OCI-LY3 (cell line): ENCODE results near the gene CEACAM5.

Experiments
- H2AFZ ChIP-seq: fragments of 200-600, 300-600 bp; shearing (Covaris generic); 2 replicates; pipeline ENCODE4 v1.6.0; 2014; ENCODE audit warnings: antibody characterized with exemption, low read depth, low read length
- H3K27ac ChIP-seq: fragments of 200-600, 300-600 bp; sonication (generic); 2 replicates; pipeline ENCODE4 v1.5.1; 2014; ENCODE audit warnings: mild to moderate bottlenecking, low read length, moderate library complexity, mixed read lengths
- H3K27me3 ChIP-seq: fragments of 200-600, 300-600 bp; sonication (generic); 2 replicates; pipeline ENCODE4 v1.6.1; 2014; ENCODE audit warnings: low read depth, low read length, mixed read lengths
- H3K36me3 ChIP-seq: fragments of 200-600, 300-600 bp; sonication (generic); replicated peaks from 2 replicates; pipeline ENCODE3; 2014; ENCODE audit warnings: low read depth, low read length, mixed read lengths
- H3K4me1 ChIP-seq: fragments of 300-600, 200-600 bp; sonication (generic); 2 replicates; pipeline ENCODE4 v1.6.1; 2014; ENCODE audit warnings: low read length, mixed read lengths
- H3K4me2 ChIP-seq: fragments of 200-600, 300-600 bp; sonication (generic); 2 replicates; pipeline ENCODE4 v1.6.1; 2014; ENCODE audit warnings: low read length, mixed read lengths
- H3K4me3 ChIP-seq: fragments of 300-600, 200-600 bp; sonication (generic); 2 replicates; pipeline ENCODE4 v1.5.1; 2014; ENCODE audit warnings: antibody characterized with exemption, mild to moderate bottlenecking, low read length, moderate library complexity
- H3K79me2 ChIP-seq: fragments of 300-600, 200-600 bp; shearing (Covaris generic); 2 replicates; pipeline ENCODE4 v1.6.1; 2014; ENCODE audit warnings: mild to moderate bottlenecking, low read length, mixed read lengths
- H3K9ac ChIP-seq: fragments of 300-600, 200-600 bp; shearing (Covaris generic); 2 replicates; pipeline ENCODE4 v1.6.0; 2014; ENCODE audit warnings: mild to moderate bottlenecking, low read length, moderate library complexity
- H3K9me3 ChIP-seq: fragments of 200-600, 300-600 bp; shearing (Covaris generic); 2 replicates; pipeline ENCODE4 v1.6.1; 2014; ENCODE audit warnings: low read length, mixed read lengths; ENCODE audit not compliant: insufficient read depth
- H4K20me1 ChIP-seq: fragments of 200-600, 300-600 bp; sonication (generic); 2 replicates; pipeline ENCODE4 v1.6.1; 2016; ENCODE audit warnings: low read length, mixed read lengths; ENCODE audit not compliant: insufficient read depth
- EZH2phosphoT487 ChIP-seq: fragments of 200-600 bp; shearing (Covaris generic); IDR thresholded peaks from 2 replicates; pipeline ENCODE4 v1.6.1; 2018; ENCODE audit warnings: antibody characterized with exemption, mixed run types, low read depth
- TF ChIP-seq, protein P1 (sequence below): fragments of 200-600, 300-600 bp; sonication (generic); IDR thresholded peaks from 2 replicates; pipeline ENCODE4 v1.5.1; 2014; ENCODE audit warnings: antibody characterized with exemption, low read length, low read depth

The CEACAM5 gene

GRCh38 chr19:41709951-41710645, 1.7 kb downstream of the CEACAM5 start:
- no peak overlapping the region for H3K4me3 ChIP-seq
- no peak overlapping the region for H3K27ac ChIP-seq
- no peaks in the 10 kb centered on the region for H3K36me3 ChIP-seq
- no peak overlapping the region for H2AFZ ChIP-seq
- H3K9me3 ChIP-seq, result no peaks in the 10 kb centered on the region
- H3K27me3 ChIP-seq, result peaks cover 52% of the 10 kb centered on the region
- no peak for TF ChIP-seq EZH2phosphoT487
- TF ChIP-seq, protein P1, sequence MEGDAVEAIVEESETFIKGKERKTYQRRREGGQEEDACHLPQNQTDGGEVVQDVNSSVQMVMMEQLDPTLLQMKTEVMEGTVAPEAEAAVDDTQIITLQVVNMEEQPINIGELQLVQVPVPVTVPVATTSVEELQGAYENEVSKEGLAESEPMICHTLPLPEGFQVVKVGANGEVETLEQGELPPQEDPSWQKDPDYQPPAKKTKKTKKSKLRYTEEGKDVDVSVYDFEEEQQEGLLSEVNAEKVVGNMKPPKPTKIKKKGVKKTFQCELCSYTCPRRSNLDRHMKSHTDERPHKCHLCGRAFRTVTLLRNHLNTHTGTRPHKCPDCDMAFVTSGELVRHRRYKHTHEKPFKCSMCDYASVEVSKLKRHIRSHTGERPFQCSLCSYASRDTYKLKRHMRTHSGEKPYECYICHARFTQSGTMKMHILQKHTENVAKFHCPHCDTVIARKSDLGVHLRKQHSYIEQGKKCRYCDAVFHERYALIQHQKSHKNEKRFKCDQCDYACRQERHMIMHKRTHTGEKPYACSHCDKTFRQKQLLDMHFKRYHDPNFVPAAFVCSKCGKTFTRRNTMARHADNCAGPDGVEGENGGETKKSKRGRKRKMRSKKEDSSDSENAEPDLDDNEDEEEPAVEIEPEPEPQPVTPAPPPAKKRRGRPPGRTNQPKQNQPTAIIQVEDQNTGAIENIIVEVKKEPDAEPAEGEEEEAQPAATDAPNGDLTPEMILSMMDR, result no peak
- H3K9ac ChIP-seq, result no peak overlapping the region
- H3K4me1 ChIP-seq, result no peaks in the 10 kb centered on the region
- no peaks in the 10 kb centered on the region for H3K79me2 ChIP-seq
- H3K4me2 ChIP-seq, result no peak overlapping the region
- H4K20me1 ChIP-seq, result no peaks in the 10 kb centered on the region

- H3K4me3 ChIP-seq, result no peak overlapping the region
- no peaks in the 10 kb centered on the region for H3K9me3 ChIP-seq
- H3K27ac ChIP-seq, result no peak overlapping the region
- H4K20me1 ChIP-seq, result no peaks in the 10 kb centered on the region
- H3K27me3 ChIP-seq, result peaks cover 53% of the 10 kb centered on the region
- H3K4me1 ChIP-seq, result no peaks in the 10 kb centered on the region
- no peaks in the 10 kb centered on the region for H3K79me2 ChIP-seq
- no peaks in the 10 kb centered on the region for H3K36me3 ChIP-seq
- H2AFZ ChIP-seq, result no peak overlapping the region
- TF ChIP-seq EZH2phosphoT487, result no peak
- TF ChIP-seq, protein P1, result no peak
- H3K9ac ChIP-seq, result no peak overlapping the region
- H3K4me2 ChIP-seq, result no peak overlapping the region
Measured at GRCh38 chr19:41711376-41712261, 3.2 kb downstream of the CEACAM5 start.

- H3K27ac ChIP-seq, result no peak overlapping the region
- H3K27me3 ChIP-seq, result peaks cover 83% of the 10 kb centered on the region
- H3K4me2 ChIP-seq, result no peak overlapping the region
- H4K20me1 ChIP-seq, result no peaks in the 10 kb centered on the region
- no peaks in the 10 kb centered on the region for H3K79me2 ChIP-seq
- H3K4me1 ChIP-seq, result no peaks in the 10 kb centered on the region
- H2AFZ ChIP-seq, result no peak overlapping the region
- TF ChIP-seq EZH2phosphoT487, result no peak
- TF ChIP-seq, protein P1, result no peak
- no peaks in the 10 kb centered on the region for H3K9me3 ChIP-seq
- H3K4me3 ChIP-seq, result no peak overlapping the region
- H3K9ac ChIP-seq, result no peak overlapping the region
- H3K36me3 ChIP-seq, result no peaks in the 10 kb centered on the region
Measured at GRCh38 chr19:41714598-41714997, 6.2 kb downstream of the CEACAM5 start.

GRCh38 chr19:41718761-41719160, 10.3 kb downstream of the CEACAM5 start:
- Histone ChIP-seq H3K4me3 (no peak overlapping the region), H3K4me2 (no peak overlapping the region), H3K27me3 (peaks cover 60% of the 10 kb centered on the region), H2AFZ (no peak overlapping the region), H3K27ac (no peak overlapping the region), H3K36me3 (no peaks in the 10 kb centered on the region), H4K20me1 (no peaks in the 10 kb centered on the region), H3K4me1 (no peaks in the 10 kb centered on the region), H3K9me3 (no peaks in the 10 kb centered on the region), H3K79me2 (no peaks in the 10 kb centered on the region), H3K9ac (no peak overlapping the region)
- TF ChIP-seq, protein P1, result no peak
- no peak for TF ChIP-seq EZH2phosphoT487
